MM.1S (cell line): ENCODE results near the gene CFAP70.

Experiments
- DNase-seq: peaks from one replicate; pipeline ENCODE4 v3.0.0-alpha.2; 2015
- H2AFZ ChIP-seq: fragments of 300-600 bp; sonication (generic); 2 replicates; pipeline ENCODE4 v1.6.0; 2016; ENCODE audit warnings: antibody characterized with exemption, low read length
- H3F3A ChIP-seq: fragments of 300-600 bp; sonication (generic); 2 replicates; pipeline ENCODE4 v1.6.1; 2016; ENCODE audit warnings: mild to moderate bottlenecking, antibody characterized with exemption, low read length, moderate library complexity, mixed read lengths; ENCODE audit not compliant: insufficient read depth
- H3K27ac ChIP-seq: fragments of 300-600 bp; sonication (generic); 2 replicates; pipeline ENCODE4 v1.5.1; 2016; ENCODE audit warnings: mild to moderate bottlenecking, low read length
- H3K27me3 ChIP-seq: fragments of 300-600 bp; sonication (generic); replicated peaks from 2 replicates; pipeline ENCODE4 v1.6.0; 2016; ENCODE audit warnings: low read length; ENCODE audit not compliant: insufficient read depth
- H3K36me3 ChIP-seq: fragments of 300-600 bp; sonication (generic); replicated peaks from 2 replicates; pipeline ENCODE4 v1.6.1; 2016; ENCODE audit warnings: mild to moderate bottlenecking, low read length, mixed read lengths; ENCODE audit not compliant: insufficient read depth
- H3K4me1 ChIP-seq: fragments of 300-600 bp; sonication (generic); 2 replicates; pipeline ENCODE4 v1.6.1; 2016; ENCODE audit warnings: low read length, mixed read lengths
- H3K4me2 ChIP-seq: fragments of 300-600 bp; sonication (generic); 2 replicates; pipeline ENCODE4 v1.6.0; 2016; ENCODE audit warnings: low read depth, low read length
- H3K4me3 ChIP-seq: fragments of 300-600 bp; sonication (generic); 2 replicates; pipeline ENCODE4 v1.5.1; 2016; ENCODE audit warnings: low read length, mixed read lengths
- H3K79me2 ChIP-seq: fragments of 300-600 bp; sonication (generic); 2 replicates; pipeline ENCODE4 v1.6.1; 2016; ENCODE audit warnings: mixed run types, low read length, mixed read lengths
- H3K9ac ChIP-seq: fragments of 300-600 bp; sonication (generic); 2 replicates; pipeline ENCODE4 v1.6.1; 2016; ENCODE audit warnings: low read length, mixed read lengths
- H3K9me2 ChIP-seq: fragments of 300-600 bp; sonication (generic); replicated peaks from 2 replicates; pipeline ENCODE4 v1.6.1; 2016; ENCODE audit warnings: mild to moderate bottlenecking, low read length, mixed read lengths; ENCODE audit not compliant: insufficient read depth
- H3K9me3 ChIP-seq: fragments of 300-600 bp; sonication (generic); replicated peaks from 2 replicates; pipeline ENCODE4 v1.6.1; 2016; ENCODE audit warnings: mild to moderate bottlenecking, low read length, mixed read lengths; ENCODE audit not compliant: insufficient read depth
- H4K20me1 ChIP-seq: fragments of 300-600 bp; sonication (generic); 2 replicates; pipeline ENCODE4 v1.6.1; 2016; ENCODE audit warnings: mild to moderate bottlenecking, low read length, moderate library complexity, mixed read lengths; ENCODE audit not compliant: insufficient read depth
- CTCF ChIP-seq: fragments of 300-600 bp; sonication (generic); IDR thresholded peaks from 2 replicates; pipeline ENCODE4 v1.5.1; 2016; ENCODE audit warnings: antibody characterized with exemption, low read length, mixed read lengths
- EZH2 ChIP-seq: fragments of 300-600 bp; sonication (generic); optimal IDR thresholded peaks from 2 replicates; pipeline ENCODE3; 2017; ENCODE audit warnings: low read depth, mild to moderate bottlenecking, antibody characterized with exemption, low read length, mixed read lengths
- EZH2phosphoT487 ChIP-seq: fragments of 300-600 bp; sonication (generic); IDR thresholded peaks from 2 replicates; pipeline ENCODE4 v1.6.1; 2018; ENCODE audit warnings: antibody characterized with exemption, low read length

Gene CFAP70

GRCh38 chr10:73339436-73339835 is 19.2 kb downstream of the CFAP70 start:
- H3K4me3 ChIP-seq: no peak overlapping the region
- H3K4me1 ChIP-seq: no peaks in the 10 kb centered on the region
- no peaks in the 10 kb centered on the region for H3K27me3 ChIP-seq
- DNase-seq: no peak
- H3K4me2 ChIP-seq: no peak overlapping the region
- no peak overlapping the region for H3K27ac ChIP-seq
- H3F3A ChIP-seq: no peaks in the 10 kb centered on the region
- H3K9ac ChIP-seq: no peak overlapping the region
- no peaks in the 10 kb centered on the region for H3K36me3 ChIP-seq
- H2AFZ ChIP-seq: no peak overlapping the region
- no peaks in the 10 kb centered on the region for H3K79me2 ChIP-seq
- TF ChIP-seq EZH2 (no peak), CTCF (no peak), EZH2phosphoT487 (no peak)
- no peaks in the 10 kb centered on the region for H4K20me1 ChIP-seq
- H3K9me3 ChIP-seq: no peaks in the 10 kb centered on the region
- no peaks in the 10 kb centered on the region for H3K9me2 ChIP-seq

- Histone ChIP-seq H3K9me2 (no peaks in the 10 kb centered on the region), H2AFZ (no peak overlapping the region), H3K9me3 (no peaks in the 10 kb centered on the region), H4K20me1 (no peaks in the 10 kb centered on the region), H3K27ac (no peak overlapping the region), H3K79me2 (no peaks in the 10 kb centered on the region), H3K4me1 (no peaks in the 10 kb centered on the region), H3K9ac (no peak overlapping the region), H3K4me2 (no peak overlapping the region), H3K36me3 (no peaks in the 10 kb centered on the region), H3K4me3 (no peak overlapping the region), H3F3A (no peaks in the 10 kb centered on the region), H3K27me3 (no peaks in the 10 kb centered on the region)
- TF ChIP-seq EZH2 (no peak), CTCF (no peak), EZH2phosphoT487 (no peak)
- DNase-seq: no peak
Observed at GRCh38 chr10:73338801-73339368, 19.8 kb downstream of the CFAP70 start.

GRCh38 chr10:73333202-73333601 is 25.5 kb downstream of the CFAP70 start:
- Histone ChIP-seq H2AFZ (no peak overlapping the region), H3K9ac (no peak overlapping the region), H3K4me1 (no peaks in the 10 kb centered on the region), H3K36me3 (no peaks in the 10 kb centered on the region), H3K4me2 (no peak overlapping the region), H3K9me2 (no peaks in the 10 kb centered on the region), H3K27ac (no peak overlapping the region), H3K79me2 (no peaks in the 10 kb centered on the region), H3K27me3 (no peaks in the 10 kb centered on the region), H4K20me1 (no peaks in the 10 kb centered on the region), H3F3A (no peaks in the 10 kb centered on the region), H3K4me3 (no peak overlapping the region), H3K9me3 (no peaks in the 10 kb centered on the region)
- TF ChIP-seq EZH2 (no peak), EZH2phosphoT487 (no peak), CTCF (no peak)
- no peak for DNase-seq
